Large intestine (tissue), 3 donors: ENCODE results near the gene MTUS2. TPM values are rescaled to one million over a fixed set of nuclear protein-coding genes. Genes with fewer than 3 reads are reported as not detected.

ENCODE experiments used
- DNase-seq, 2 donors: peaks; one replicate each; pipeline versions ENCODE4 v3.0.0 to v3.0.0-alpha.2; 2013
- H3K27ac ChIP-seq: one replicate; pipeline ENCODE4 v1.5.1; 2013; ENCODE audit warnings: low read length
- H3K27me3 ChIP-seq: 2 replicates; pipeline ENCODE4 v1.6.1; 2013; ENCODE audit warnings: low read length; ENCODE audit not compliant: control insufficient read depth, insufficient read depth
- H3K36me3 ChIP-seq: 2 replicates; pipeline ENCODE4 v1.6.1; 2013; ENCODE audit warnings: low read length; ENCODE audit not compliant: control insufficient read depth, insufficient read depth
- H3K4me1 ChIP-seq: one replicate; pipeline ENCODE4 v1.6.1; 2013; ENCODE audit warnings: low read length; ENCODE audit not compliant: control insufficient read depth, insufficient read depth
- H3K4me3 ChIP-seq: one replicate; pipeline ENCODE4 v1.5.1; 2013; ENCODE audit warnings: low read length
- H3K9me3 ChIP-seq: one replicate; pipeline ENCODE4 v1.6.1; 2013; ENCODE audit warnings: mild to moderate bottlenecking, low read depth, low read length, moderate library complexity; ENCODE audit not compliant: control insufficient read depth
- WGBS: methylation state at CpG from one replicate; pipeline ENCODE4 v1.1.5; 2013; ENCODE audit warnings: low lambda C conversion rate; ENCODE audit not compliant: insufficient coverage; 5-methylcytosine and 5-hydroxymethylcytosine counted together
- polyA plus RNA-seq: library from polyadenylated mRNA; unstranded; fragments of 120-200 nt; gene quantifications from one replicate; pipeline ENCODE4 v1.2.1, GENCODE V29; 2013

The MTUS2 gene
- polyA plus RNA-seq, 1 donor = 1.9 TPM

- Histone ChIP-seq H3K27me3 (no peaks in the 10 kb centered on the region), H3K4me3 (no peak overlapping the region), H3K36me3 (peaks cover 5% of the 10 kb centered on the region), H3K9me3 (no peaks in the 10 kb centered on the region), H3K4me1 (no peaks in the 10 kb centered on the region), H3K27ac (no peak overlapping the region)
- 88% methylated on average over 4 of the region's 24 CpGs for WGBS
- DNase-seq = peak in 1 of 2 donors; percentile 15
Measured at GRCh38 chr13:29535663-29536655, 715.8 kb downstream of the MTUS2 start.

- DNase-seq = no peak
- Histone ChIP-seq H3K4me3 (no peak overlapping the region), H3K27ac (no peak overlapping the region), H3K27me3 (no peaks in the 10 kb centered on the region), H3K9me3 (no peaks in the 10 kb centered on the region), H3K36me3 (peaks cover 5% of the 10 kb centered on the region), H3K4me1 (no peaks in the 10 kb centered on the region)
- WGBS = no CpG with 5 or more reads among the region's 7 CpGs
Measured at GRCh38 chr13:29536853-29537252, 716.7 kb downstream of the MTUS2 start.

- Histone ChIP-seq H3K27ac (no peak overlapping the region), H3K36me3 (peaks cover 2% of the 10 kb centered on the region), H3K4me3 (no peak overlapping the region), H3K4me1 (no peaks in the 10 kb centered on the region), H3K27me3 (no peaks in the 10 kb centered on the region), H3K9me3 (no peaks in the 10 kb centered on the region)
- WGBS = 8% methylated on average over 2 of the region's 14 CpGs
- DNase-seq = peak in 1 of 2 donors; percentile 50
Measured at GRCh38 chr13:29537736-29538651, 717.9 kb downstream of the MTUS2 start.

GRCh38 chr13:29538652-29539040 lies 718.5 kb downstream of the MTUS2 start:
- Histone ChIP-seq H3K4me1 (no peaks in the 10 kb centered on the region), H3K4me3 (no peak overlapping the region), H3K27ac (no peak overlapping the region), H3K36me3 (peaks cover 2% of the 10 kb centered on the region), H3K27me3 (no peaks in the 10 kb centered on the region), H3K9me3 (no peaks in the 10 kb centered on the region)
- WGBS = 80% methylated on average over 1 of the region's 6 CpGs
- DNase-seq = no peak

GRCh38 chr13:29539856-29540255 lies 719.7 kb downstream of the MTUS2 start:
- Histone ChIP-seq H3K27me3 (no peaks in the 10 kb centered on the region), H3K36me3 (no peaks in the 10 kb centered on the region), H3K4me1 (no peaks in the 10 kb centered on the region), H3K27ac (no peak overlapping the region), H3K4me3 (no peak overlapping the region), H3K9me3 (no peaks in the 10 kb centered on the region)
- no peak for DNase-seq
- WGBS = no CpG with 5 or more reads among the region's 2 CpGs

GRCh38 chr13:29540334-29540733 lies 720.2 kb downstream of the MTUS2 start:
- no peak for DNase-seq
- Histone ChIP-seq H3K9me3 (no peaks in the 10 kb centered on the region), H3K4me3 (no peak overlapping the region), H3K4me1 (no peaks in the 10 kb centered on the region), H3K27me3 (no peaks in the 10 kb centered on the region), H3K36me3 (no peaks in the 10 kb centered on the region), H3K27ac (no peak overlapping the region)
- 100% methylated on average over 1 of the region's 5 CpGs for WGBS

- H3K36me3 ChIP-seq = no peaks in the 10 kb centered on the region
- DNase-seq = no peak
- H3K27me3 ChIP-seq = no peaks in the 10 kb centered on the region
- H3K9me3 ChIP-seq = no peaks in the 10 kb centered on the region
- H3K4me1 ChIP-seq = no peaks in the 10 kb centered on the region
- H3K27ac ChIP-seq = no peak overlapping the region
- no peak overlapping the region for H3K4me3 ChIP-seq
- no CpG with 5 or more reads among the region's 5 CpGs for WGBS
Measured at GRCh38 chr13:29540799-29541198, 720.7 kb downstream of the MTUS2 start.

GRCh38 chr13:29541400-29541799 lies 721.3 kb downstream of the MTUS2 start:
- no peaks in the 10 kb centered on the region for H3K27me3 ChIP-seq
- H3K27ac ChIP-seq = no peak overlapping the region
- no peaks in the 10 kb centered on the region for H3K36me3 ChIP-seq
- no peaks in the 10 kb centered on the region for H3K4me1 ChIP-seq
- WGBS = no CpG with 5 or more reads among the region's 4 CpGs
- no peaks in the 10 kb centered on the region for H3K9me3 ChIP-seq
- no peak for DNase-seq
- H3K4me3 ChIP-seq = no peak overlapping the region

- Histone ChIP-seq H3K4me3 (no peak overlapping the region), H3K36me3 (no peaks in the 10 kb centered on the region), H3K27me3 (no peaks in the 10 kb centered on the region), H3K4me1 (no peaks in the 10 kb centered on the region), H3K27ac (no peak overlapping the region), H3K9me3 (no peaks in the 10 kb centered on the region)
- DNase-seq = no peak
- 90% methylated on average over 2 of the region's 8 CpGs for WGBS
Measured at GRCh38 chr13:29542381-29542780, 722.2 kb downstream of the MTUS2 start.
